ENCODE measurements around the gene MLX.

MLX gene

GRCh38 chr17:42566883-42567573 lies at the start of gene MLX:
MLX (plus strand) TSS chr17:42567100; CDS start chr17:42567125, 25 bp downstream.
- DNase-seq = peak; percentile 98

GRCh38 chr17:42517516-42517915 lies 49.4 kb upstream of the MLX start:
- DNase-seq = peak; percentile 61

- no peak for DNase-seq
Measured at GRCh38 chr17:42518046-42518754, 48.7 kb upstream of the MLX start.

- no peak for DNase-seq
Measured at GRCh38 chr17:42518755-42519545, 48.0 kb upstream of the MLX start.

GRCh38 chr17:42519546-42520491 lies 47.1 kb upstream of the MLX start:
- DNase-seq = no peak

GRCh38 chr17:42520540-42520951 lies 46.4 kb upstream of the MLX start:
- no peak for DNase-seq

GRCh38 chr17:42521036-42521435 lies 45.9 kb upstream of the MLX start:
- DNase-seq = no peak

- DNase-seq = no peak
Measured at GRCh38 chr17:42521666-42522262, 45.1 kb upstream of the MLX start.

- DNase-seq = no peak
Measured at GRCh38 chr17:42522263-42522790, 44.6 kb upstream of the MLX start.

- DNase-seq = no peak
Measured at GRCh38 chr17:42522798-42523278, 44.1 kb upstream of the MLX start.

- DNase-seq = no peak
Measured at GRCh38 chr17:42525221-42525620, 41.7 kb upstream of the MLX start.

- DNase-seq = no peak
Measured at GRCh38 chr17:42526031-42526444, 40.9 kb upstream of the MLX start.

GRCh38 chr17:42527932-42528331 lies 39.0 kb upstream of the MLX start:
- no peak for DNase-seq

- no peak for DNase-seq
Measured at GRCh38 chr17:42529061-42529460, 37.8 kb upstream of the MLX start.

- peak; percentile 66 for DNase-seq
Measured at GRCh38 chr17:42530952-42531454, 35.9 kb upstream of the MLX start.

GRCh38 chr17:42531455-42532354 lies 35.2 kb upstream of the MLX start:
- peak; percentile 55 for DNase-seq

GRCh38 chr17:42535155-42536047 lies 31.5 kb upstream of the MLX start:
- no peak for DNase-seq

GRCh38 chr17:42536048-42536371 lies 30.9 kb upstream of the MLX start, which contains the start of gene NAGLU:
NAGLU (plus strand) TSS chr17:42536241; CDS start chr17:42536273, 32 bp downstream.
- peak; percentile 96 for DNase-seq

Data from NCI-H774 (cell line).